ENCODE measurements around the gene MEAK7. TPM values are rescaled to one million over a fixed set of nuclear protein-coding genes. Genes with fewer than 3 reads are reported as not detected.

The MEAK7 gene
- total and polyA plus RNA-seq, 2 of the 8 experiments (the other 6 are each of a cell fraction or from before 2014, with no cell fraction given) = 9.6 to 19.6 TPM

GRCh38 chr16:84548971-84549844 is 44.7 kb upstream of the MEAK7 start:
- Histone ChIP-seq H3K27me3 (replicated peaks in 1 of 4; ENCODE audit: control insufficient read depth in 3 of 4, extremely low read depth in 1 of 4, insufficient read depth in 3 of 4, low read length in 3 of 4) (peaks cover 0 to 3% (median 0%) of the 10 kb centered on the region in 4 experiments; a peak in 1 of 7 replicates), H3K79me1 (ENCODE audit: low read depth, low read length) (no peaks in the 10 kb centered on the region; the same call in 1 of the 2 replicates), H2BK15ac (ENCODE audit: low read length) (no peak overlapping the region), H3K4me3 (ENCODE audit: extremely low read depth in 1 of 4, insufficient read depth in 2 of 4, low read depth in 3 of 4, low read length in 4 of 4) (no peak overlapping the region), H3K18ac (ENCODE audit: extremely low read depth, low read length) (no peak overlapping the region), H2AFZ (ENCODE audit: low read length) (0 out of 2 replicates have a peak overlapping the region, but pooled peaks have one; percentile 81), H3K4me1 (replicated peaks in 1 of 4; ENCODE audit: control insufficient read depth in 3 of 4, insufficient read depth in 4 of 4, low read length in 3 of 4) (peaks cover 0 to 23% (median 13%) of the 10 kb centered on the region in 4 experiments; a peak in 6 of 7 replicates), H3K4me2 (ENCODE audit: insufficient read depth in 1 of 2, low read depth in 2 of 2, low read length in 2 of 2) (no peak overlapping the region; a peak in 1 of 4 replicates), H3K27ac (ENCODE audit: low read depth, low read length) (no peak overlapping the region), H3K23ac (ENCODE audit: insufficient read length) (no peak overlapping the region), H3K9ac (replicated peaks in 1 of 4; ENCODE audit: extremely low read depth in 1 of 4, low read depth in 3 of 4, low read length in 3 of 4) (no peak overlapping the region), H2BK20ac (ENCODE audit: low read length) (peak overlapping the region; percentile 24; the same call in 1 of the 2 replicates), H3K9me3 (ENCODE audit: insufficient read depth in 2 of 2, low read depth in 1 of 2, low read length in 1 of 2) (no peaks in the 10 kb centered on the region), H4K91ac (replicated peaks; ENCODE audit: insufficient read length, low read length) (peak overlapping the region; percentile 77), H2AK5ac (ENCODE audit: low read depth, low read length) (no peak overlapping the region), H3K36me3 (ENCODE audit: control insufficient read depth in 2 of 4, insufficient read depth in 4 of 4, low read length in 3 of 4) (no peaks in the 10 kb centered on the region), H2BK120ac (replicated peaks; ENCODE audit: low read depth, low read length) (no peak overlapping the region), H3K56ac (replicated peaks; ENCODE audit: insufficient read length, low read depth, low read length) (no peak overlapping the region), H3K14ac (ENCODE audit: insufficient read length) (peak overlapping the region; percentile 38), H3K4ac (replicated peaks; ENCODE audit: insufficient read length, low read depth, low read length) (peak overlapping the region; percentile 65), H2BK12ac (ENCODE audit: low read depth, low read length) (peak overlapping the region; percentile 76; the same call in 1 of the 2 replicates), H4K8ac (ENCODE audit: extremely low read depth, insufficient read depth, low read length) (peak overlapping the region; percentile 45; the same call in 1 of the 2 replicates), H3K23me2 (ENCODE audit: low read depth, low read length) (no peaks in the 10 kb centered on the region), H2BK5ac (ENCODE audit: low read depth, low read length) (peak overlapping the region; percentile 76), H3K79me2 (ENCODE audit: control insufficient read depth in 1 of 2, insufficient read depth in 2 of 2, low read length in 2 of 2) (no peaks in the 10 kb centered on the region), H4K5ac (ENCODE audit: insufficient read length, low read depth, low read length) (peak overlapping the region; percentile 15), H4K20me1 (replicated peaks in 1 of 2; ENCODE audit: control insufficient read depth in 1 of 2, insufficient read depth in 2 of 2, low read length in 2 of 2) (no peaks in the 10 kb centered on the region)
- ChIA-PET POLR2A (ENCODE audit: partially characterized antibody) (interaction anchor here (1.4 to 1.8 kb wide), 4 partner anchors 9 to 17 kb away, joined by 4 to 8 read pairs (median 6); no protein-coding TSS in a partner anchor), CTCF (ENCODE audit: partially characterized antibody) (interaction anchor here (1.0 to 1.3 kb wide), 3 partner anchors 18 to 73 kb away, joined by 3 read pairs; no protein-coding TSS in a partner anchor)
- WGBS, 2 experiments (ENCODE audit: extremely low coverage in 1 of 2, insufficient coverage in 1 of 2, insufficient read length in 1 of 2, insufficient replicate concordance in 2 of 2, low coverage in 1 of 2, low lambda C conversion rate in 2 of 2, missing lambda C conversion rate in 1 of 2) = 88% methylated on average over 24 of the region's 25 CpGs; no CpG with 5 or more reads in 1 of the 2 experiments
- DNase-seq (ENCODE audit: low read depth in 1 of 2, low spot score in 2 of 2) (no peak), FAIRE-seq (no peak)
- TF ChIP-seq PHF8 (conservative IDR thresholded peaks at IDR 0.05; ENCODE audit: low read depth, low read length) (no peak), KDM4A (IDR thresholded peaks at IDR 0.05; ENCODE audit: low read depth, low read length, severe bottlenecking) (no peak)
